ENCODE data around the gene FMNL3.

Gene FMNL3

GRCh38 chr12:49647827-49648711 is 59.1 kb downstream of the FMNL3 start:
- no peak for DNase-seq

DNA sequence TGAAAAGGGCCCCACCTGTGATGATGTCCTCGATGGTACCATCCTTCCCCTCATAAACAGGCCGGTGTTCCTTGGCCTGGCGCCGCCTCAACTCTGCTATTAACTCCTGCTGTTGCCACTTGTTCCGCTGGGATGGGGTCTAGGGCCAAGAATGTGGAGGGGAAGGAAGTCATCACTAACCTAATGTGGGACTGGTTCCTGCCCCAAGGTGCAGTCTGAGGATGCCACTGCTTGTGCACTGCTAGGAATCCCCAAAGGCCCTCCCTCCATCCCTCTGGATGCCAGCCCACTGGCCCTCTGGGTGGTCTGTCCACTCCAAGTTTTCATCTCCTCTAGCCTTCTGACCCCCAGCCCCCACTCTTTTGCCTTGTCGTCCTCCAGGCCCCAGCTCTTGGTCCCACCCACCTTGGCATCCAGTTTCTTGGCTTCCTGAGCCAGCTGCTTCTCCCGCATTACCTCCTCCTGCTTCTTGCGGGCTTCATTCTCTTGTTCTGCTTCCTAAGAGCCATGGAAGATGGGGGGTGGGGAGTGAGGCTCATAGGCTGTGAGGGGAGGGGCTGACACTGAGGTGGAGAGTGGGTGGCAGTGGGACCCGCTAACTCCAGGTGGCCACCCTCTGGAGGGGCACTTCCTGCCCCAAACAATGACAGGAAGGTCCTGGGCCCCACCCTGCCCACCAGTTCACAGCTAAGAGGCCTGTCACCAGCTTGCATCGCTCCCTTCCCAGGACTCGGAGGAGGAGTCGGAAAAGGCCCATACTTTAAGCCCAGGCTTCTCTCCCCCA is 60.1 kb downstream of the FMNL3 start:
- no peak for DNase-seq

DNA sequence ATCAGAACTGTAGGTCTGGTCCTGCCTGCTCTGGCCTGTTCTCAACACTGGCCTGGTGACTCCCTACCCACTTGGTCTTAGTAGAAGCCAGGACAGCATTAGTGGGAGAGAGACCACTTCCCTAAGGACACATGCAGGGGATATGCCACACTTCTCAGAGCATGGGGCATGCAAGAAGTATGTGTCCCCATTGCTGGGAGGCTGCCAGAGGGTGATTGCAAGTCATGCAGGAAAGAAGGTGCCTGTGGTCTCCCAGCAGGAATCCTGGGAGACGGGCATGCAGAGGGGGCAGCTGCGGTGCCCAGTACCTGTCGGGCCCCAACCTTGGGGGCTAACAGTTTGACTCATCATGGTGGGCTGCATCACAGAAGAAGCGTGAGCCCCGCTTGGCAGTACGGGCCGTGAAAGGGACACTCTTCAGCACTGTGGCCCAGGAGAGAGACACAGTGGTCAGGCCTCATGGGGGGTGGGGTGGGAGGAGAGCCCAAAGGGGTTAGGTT is 60.8 kb downstream of the FMNL3 start:
- DNase-seq, result no peak

- no peak for DNase-seq
Measured at GRCh38 chr12:49645146-49646039, 61.8 kb downstream of the FMNL3 start.

DNA sequence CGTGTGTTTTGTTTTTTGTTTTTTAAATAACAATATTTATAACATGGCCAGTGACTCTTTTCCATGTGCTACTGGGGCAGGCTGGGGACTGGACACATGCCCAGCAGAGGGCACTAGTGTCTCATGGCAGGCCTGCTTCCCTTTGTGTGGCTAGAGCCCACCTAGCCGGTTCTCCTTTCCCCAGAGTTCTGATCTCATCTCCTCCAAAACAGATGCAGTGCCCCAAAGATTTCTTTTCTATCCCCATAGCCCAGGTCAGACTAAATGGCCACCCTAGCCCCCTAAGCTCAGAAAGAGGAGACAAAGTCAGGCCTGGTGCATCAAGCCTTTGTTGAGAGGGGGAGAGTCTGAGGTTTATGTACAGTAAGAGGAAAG is 62.6 kb downstream of the FMNL3 start:
- peak; percentile 34 for DNase-seq

DNA sequence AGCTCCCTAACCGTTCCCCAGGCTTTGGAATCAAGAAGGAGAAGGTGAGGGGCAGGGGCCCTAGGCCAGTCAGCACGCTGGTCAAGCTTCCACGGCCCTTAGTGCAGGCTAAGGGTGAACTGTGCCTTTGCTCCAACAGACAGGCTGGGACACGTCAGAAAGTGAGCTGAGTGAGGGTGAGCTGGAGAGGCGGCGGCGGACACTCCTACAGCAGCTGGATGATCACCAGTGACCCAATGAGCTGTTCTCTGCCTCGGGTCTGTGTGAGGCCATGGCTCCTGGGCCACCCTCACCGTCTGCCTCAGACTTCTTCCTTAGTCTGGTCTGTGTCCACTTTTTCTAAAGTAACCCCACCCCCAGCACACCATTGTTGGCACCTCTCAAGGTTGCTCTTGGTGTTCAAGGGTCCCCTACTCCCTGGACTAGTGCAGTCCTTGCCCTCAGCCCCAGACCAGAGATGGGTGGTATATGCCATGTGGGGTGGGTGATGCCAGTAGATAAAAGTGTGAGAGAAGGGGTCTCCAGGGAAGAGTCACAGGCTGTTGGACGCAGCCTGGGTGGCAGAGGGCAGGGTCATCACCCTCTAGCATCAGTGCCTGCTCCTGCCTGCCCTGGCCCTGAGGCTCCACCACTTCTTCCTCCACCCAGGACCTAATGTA is 63.1 kb downstream of the FMNL3 start:
- DNase-seq, result no peak

- no peak for DNase-seq
Measured at GRCh38 chr12:49643135-49643534, 64.1 kb downstream of the FMNL3 start.

DNA sequence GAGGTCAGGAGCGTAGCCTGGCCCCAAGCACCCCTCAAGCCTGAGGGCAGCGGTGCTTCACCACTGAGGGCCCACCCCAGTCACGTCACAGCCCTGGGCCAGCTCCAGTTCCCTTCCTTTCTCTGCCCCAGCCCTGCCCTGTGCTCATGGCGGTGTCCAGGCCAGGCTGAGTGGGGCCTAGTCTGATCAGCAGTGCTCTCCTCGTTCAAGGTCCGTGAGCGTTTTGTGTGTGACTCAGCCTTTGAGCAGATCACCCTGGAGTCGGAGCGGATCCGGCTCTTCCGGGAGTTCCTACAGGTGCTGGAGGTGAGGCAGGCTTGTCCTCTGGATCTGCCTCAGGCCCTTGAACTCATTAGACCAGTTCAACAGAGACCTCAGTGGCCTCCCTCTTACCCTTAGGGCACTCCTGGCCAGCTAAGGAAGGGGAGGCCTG is 64.8 kb downstream of the FMNL3 start:
- no peak for DNase-seq

- DNase-seq, result no peak
Measured at GRCh38 chr12:49641748-49642369, 65.3 kb downstream of the FMNL3 start.

- no peak for DNase-seq
Measured at GRCh38 chr12:49636979-49637755, 70.0 kb downstream of the FMNL3 start.

GRCh38 chr12:49636574-49636973 is 70.6 kb downstream of the FMNL3 start:
- DNase-seq, result no peak

GRCh38 chr12:49635656-49636055 is 71.5 kb downstream of the FMNL3 start:
- no peak for DNase-seq

- DNase-seq, result no peak
Measured at GRCh38 chr12:49635036-49635435, 72.2 kb downstream of the FMNL3 start.

DNA sequence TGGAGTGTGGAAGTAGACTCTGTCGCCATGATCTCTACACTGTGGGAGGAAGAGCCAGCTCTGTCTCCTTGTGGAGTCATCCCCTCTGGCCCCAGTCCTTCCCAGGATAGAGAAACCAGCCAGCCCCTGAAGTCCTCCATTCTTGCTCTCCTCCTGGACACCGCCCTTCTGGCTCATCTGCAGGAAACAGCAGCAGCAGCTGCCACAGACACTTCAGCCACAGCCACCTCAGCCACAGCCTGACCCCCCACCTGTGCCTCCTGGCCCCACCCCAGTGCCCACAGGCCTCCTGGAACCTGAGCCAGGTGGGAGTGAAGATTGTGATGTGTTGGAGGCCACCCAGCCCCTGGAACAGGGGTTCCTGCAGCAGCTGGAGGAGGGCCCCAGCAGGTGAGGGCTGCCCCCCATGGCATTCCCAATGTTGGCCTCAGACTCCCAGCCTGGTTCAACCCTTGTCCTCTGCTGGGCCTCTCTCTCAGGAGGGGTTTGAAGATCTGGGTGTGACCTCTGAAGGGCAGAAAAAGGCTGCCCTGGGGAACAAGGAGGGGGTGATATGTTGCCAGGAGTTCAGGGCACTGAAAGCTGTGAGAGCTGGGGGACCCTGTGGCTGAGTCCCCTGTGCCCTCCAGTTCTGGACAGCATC is 73.4 kb downstream of the FMNL3 start:
- DNase-seq, result no peak

GRCh38 chr12:49632986-49633702 is 74.1 kb downstream of the FMNL3 start:
- no peak for DNase-seq

DNA sequence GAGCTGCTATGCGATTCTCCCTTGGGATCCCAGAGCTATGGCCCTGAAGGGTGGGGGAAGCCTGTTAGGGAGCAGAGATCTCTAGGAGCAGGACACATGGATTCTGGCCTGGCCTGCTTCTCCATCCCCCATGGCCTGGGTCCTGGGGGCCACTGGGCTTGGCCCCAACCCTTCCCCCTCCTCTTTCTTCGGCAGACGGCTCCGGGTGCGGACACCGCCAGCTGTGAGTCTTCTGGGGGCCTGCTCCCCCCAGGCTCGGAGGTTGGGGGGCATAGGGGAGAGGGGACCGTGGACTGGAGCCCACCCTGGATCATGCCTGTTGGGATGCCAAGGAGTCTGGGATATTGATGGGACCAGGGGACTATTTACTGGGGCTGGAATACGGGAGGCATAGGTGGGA is 74.8 kb downstream of the FMNL3 start:
- no peak for DNase-seq

DNA sequence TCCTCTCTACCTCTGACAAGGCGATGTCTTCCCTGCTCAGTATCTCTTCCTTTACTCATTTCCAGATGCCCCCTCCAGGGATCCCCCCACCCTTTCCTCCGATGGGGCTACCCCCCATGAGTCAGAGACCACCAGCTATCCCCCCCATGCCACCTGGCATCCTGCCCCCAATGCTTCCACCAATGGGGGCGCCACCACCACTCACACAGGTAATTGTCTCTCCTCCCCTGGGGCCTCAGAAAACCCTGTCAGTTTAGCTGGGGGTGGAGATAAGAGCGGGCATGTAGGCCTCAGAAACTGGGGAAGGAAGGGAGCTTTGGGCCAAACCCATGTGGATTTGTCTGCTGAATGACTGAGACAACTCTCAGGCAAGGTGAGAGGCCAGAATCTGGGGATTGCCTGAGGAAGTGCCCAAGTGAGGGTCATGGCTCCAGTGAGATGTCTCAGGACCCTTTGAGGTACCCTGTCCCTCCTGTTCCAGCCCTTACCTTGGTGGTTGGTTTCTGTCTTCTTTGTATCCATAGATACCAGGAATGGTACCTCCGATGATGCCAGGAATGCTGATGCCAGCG is 75.8 kb downstream of the FMNL3 start:
- DNase-seq, result no peak

GRCh38 chr12:49627752-49628360 is 79.3 kb downstream of the FMNL3 start:
- no peak for DNase-seq

DNA sequence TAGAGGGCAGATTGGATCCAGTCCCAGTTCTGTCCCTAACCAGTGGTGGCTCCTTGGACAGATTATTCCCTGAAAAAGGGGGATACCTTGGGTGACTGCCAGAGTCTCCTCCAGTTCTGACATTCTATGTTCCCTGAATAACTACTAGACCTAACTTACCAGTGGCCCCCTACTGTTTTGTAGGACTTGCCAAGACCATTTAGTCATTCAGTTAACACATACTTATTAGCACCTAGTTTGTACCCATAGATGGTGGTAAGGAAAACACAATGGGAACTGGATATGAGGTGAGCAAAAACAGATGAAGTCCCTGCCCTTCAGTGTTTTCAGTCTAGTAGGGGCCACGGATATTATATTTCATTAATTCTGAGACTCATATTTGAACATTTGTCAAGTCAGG is 80.4 kb downstream of the FMNL3 start:
- DNase-seq, result no peak

Data from NCI-H2107 (cell line).